ENCODE results near the gene PDIK1L. TPM values are rescaled to one million over a fixed set of nuclear protein-coding genes. Genes with fewer than 3 reads are reported as not detected.
"Not testable (repeated sequence)": the region's sequence is repeated elsewhere in the genome, so short reads cannot be mapped to it uniquely, and the experiment has no call there.

PDIK1L gene
- polyA plus RNA-seq, 2 donors = 2.6 to 3.7 TPM

GRCh38 chr1:26099780-26100179 lies 11.8 kb upstream of the PDIK1L start:
- no peaks in the 10 kb centered on the region for H3K36me3 ChIP-seq (ENCODE audit: control insufficient read depth in 2 of 2, insufficient read depth in 2 of 2, low read length in 1 of 2)
- no peak overlapping the region for H3K27ac ChIP-seq (ENCODE audit: low read depth in 2 of 2, low read length in 1 of 2)
- H3K27me3 ChIP-seq (ENCODE audit: control insufficient read depth in 1 of 2, insufficient read depth in 2 of 2, low read length in 2 of 2) = no peaks in the 10 kb centered on the region
- H3K9me3 ChIP-seq (ENCODE audit: control insufficient read depth in 2 of 2, insufficient read depth in 1 of 2, low read depth in 1 of 2, low read length in 1 of 2) = no peaks in the 10 kb centered on the region
- peaks cover 0 to 1% of the 10 kb centered on the region in 2 donors for H3K4me1 ChIP-seq (ENCODE audit: control insufficient read depth in 2 of 2, insufficient read depth in 2 of 2, low read length in 1 of 2)
- WGBS, 2 donors = 86 to 93% methylated on average over 3 of the region's 3 CpGs
- H3K4me3 ChIP-seq (ENCODE audit: low read depth in 1 of 2, low read length in 2 of 2) = no peak overlapping the region

DNA sequence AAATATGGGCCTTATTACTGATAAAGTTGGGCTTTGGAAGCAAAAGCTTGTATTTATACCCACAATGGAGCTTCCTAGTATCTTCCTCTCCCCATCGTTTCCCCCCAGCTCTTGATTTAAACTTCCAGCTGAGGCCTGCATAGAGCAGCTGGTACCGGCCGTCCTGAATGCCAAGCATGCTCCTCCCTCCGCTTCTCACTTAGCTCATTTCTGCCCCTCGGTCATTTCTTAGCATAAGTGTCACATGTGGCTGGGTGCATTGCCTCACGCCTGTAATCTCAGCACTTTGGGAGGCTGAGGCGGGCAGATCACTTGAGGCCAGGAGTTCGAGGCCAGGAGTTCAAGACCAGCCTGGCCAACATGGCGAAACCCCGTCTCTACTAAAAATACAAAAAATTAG lies 11.4 kb upstream of the PDIK1L start:
- H3K36me3 ChIP-seq (ENCODE audit: control insufficient read depth in 2 of 2, insufficient read depth in 2 of 2, low read length in 1 of 2); H3K9me3 ChIP-seq (ENCODE audit: control insufficient read depth in 2 of 2, insufficient read depth in 1 of 2, low read depth in 1 of 2, low read length in 1 of 2); H3K27me3 ChIP-seq (ENCODE audit: control insufficient read depth in 1 of 2, insufficient read depth in 2 of 2, low read length in 2 of 2); H3K4me1 ChIP-seq (ENCODE audit: control insufficient read depth in 2 of 2, insufficient read depth in 2 of 2, low read length in 1 of 2); H3K4me3 ChIP-seq (ENCODE audit: low read depth in 1 of 2, low read length in 2 of 2); H3K27ac ChIP-seq (ENCODE audit: low read depth in 2 of 2, low read length in 1 of 2): not testable (repeated sequence)
- WGBS, 2 donors = 84 to 85% methylated on average over 10 of the region's 10 CpGs

GRCh38 chr1:26102119-26102518 lies 9.5 kb upstream of the PDIK1L start:
- Histone ChIP-seq H3K9me3 (ENCODE audit: control insufficient read depth in 2 of 2, insufficient read depth in 1 of 2, low read depth in 1 of 2, low read length in 1 of 2) (no peaks in the 10 kb centered on the region), H3K36me3 (ENCODE audit: control insufficient read depth in 2 of 2, insufficient read depth in 2 of 2, low read length in 1 of 2) (no peaks in the 10 kb centered on the region), H3K27me3 (ENCODE audit: control insufficient read depth in 1 of 2, insufficient read depth in 2 of 2, low read length in 2 of 2) (no peaks in the 10 kb centered on the region), H3K4me3 (ENCODE audit: low read depth in 1 of 2, low read length in 2 of 2) (no peak overlapping the region), H3K27ac (ENCODE audit: low read depth in 2 of 2, low read length in 1 of 2) (no peak overlapping the region), H3K4me1 (ENCODE audit: control insufficient read depth in 2 of 2, insufficient read depth in 2 of 2, low read length in 1 of 2) (no peaks in the 10 kb centered on the region)
- 77 to 81% methylated on average over 3 of the region's 3 CpGs for WGBS, 2 donors

DNA sequence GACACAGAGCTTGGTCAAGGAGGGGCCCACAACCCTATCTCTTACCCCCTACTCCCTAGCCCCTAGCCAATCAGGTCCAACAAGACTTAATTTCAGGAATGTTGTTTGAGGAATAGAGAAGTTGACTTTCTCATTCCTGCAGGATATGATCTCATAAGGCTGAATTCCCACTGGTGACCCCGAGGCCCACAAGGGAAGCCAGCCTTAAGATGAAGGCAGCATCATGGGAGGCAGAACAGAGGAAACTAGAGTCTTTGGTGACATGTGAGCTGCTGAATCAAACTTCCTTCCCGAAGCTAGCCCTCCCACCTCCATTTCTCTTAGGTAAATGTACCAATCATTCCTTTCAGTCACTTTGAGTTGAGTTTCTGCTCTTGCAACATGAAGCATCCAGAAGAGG lies 9.1 kb upstream of the PDIK1L start:
- 56 to 73% methylated on average over 2 of the region's 2 CpGs for WGBS, 2 donors
- H3K9me3 ChIP-seq (ENCODE audit: control insufficient read depth in 2 of 2, insufficient read depth in 1 of 2, low read depth in 1 of 2, low read length in 1 of 2) = no peaks in the 10 kb centered on the region
- H3K4me1 ChIP-seq (ENCODE audit: control insufficient read depth in 2 of 2, insufficient read depth in 2 of 2, low read length in 1 of 2) = no peaks in the 10 kb centered on the region
- no peak overlapping the region for H3K27ac ChIP-seq (ENCODE audit: low read depth in 2 of 2, low read length in 1 of 2)
- H3K4me3 ChIP-seq (ENCODE audit: low read depth in 1 of 2, low read length in 2 of 2) = no peak overlapping the region
- H3K36me3 ChIP-seq (ENCODE audit: control insufficient read depth in 2 of 2, insufficient read depth in 2 of 2, low read length in 1 of 2) = no peaks in the 10 kb centered on the region
- no peaks in the 10 kb centered on the region for H3K27me3 ChIP-seq (ENCODE audit: control insufficient read depth in 1 of 2, insufficient read depth in 2 of 2, low read length in 2 of 2)

GRCh38 chr1:26105226-26105548 lies 6.4 kb upstream of the PDIK1L start:
- H3K9me3 ChIP-seq (ENCODE audit: control insufficient read depth in 2 of 2, insufficient read depth in 1 of 2, low read depth in 1 of 2, low read length in 1 of 2); H3K27ac ChIP-seq (ENCODE audit: low read depth in 2 of 2, low read length in 1 of 2); H3K36me3 ChIP-seq (ENCODE audit: control insufficient read depth in 2 of 2, insufficient read depth in 2 of 2, low read length in 1 of 2); H3K4me3 ChIP-seq (ENCODE audit: low read depth in 1 of 2, low read length in 2 of 2); H3K27me3 ChIP-seq (ENCODE audit: control insufficient read depth in 1 of 2, insufficient read depth in 2 of 2, low read length in 2 of 2); H3K4me1 ChIP-seq (ENCODE audit: control insufficient read depth in 2 of 2, insufficient read depth in 2 of 2, low read length in 1 of 2): not testable (repeated sequence)
- WGBS, 2 donors = 43 to 44% methylated on average over 5 of the region's 5 CpGs

DNA sequence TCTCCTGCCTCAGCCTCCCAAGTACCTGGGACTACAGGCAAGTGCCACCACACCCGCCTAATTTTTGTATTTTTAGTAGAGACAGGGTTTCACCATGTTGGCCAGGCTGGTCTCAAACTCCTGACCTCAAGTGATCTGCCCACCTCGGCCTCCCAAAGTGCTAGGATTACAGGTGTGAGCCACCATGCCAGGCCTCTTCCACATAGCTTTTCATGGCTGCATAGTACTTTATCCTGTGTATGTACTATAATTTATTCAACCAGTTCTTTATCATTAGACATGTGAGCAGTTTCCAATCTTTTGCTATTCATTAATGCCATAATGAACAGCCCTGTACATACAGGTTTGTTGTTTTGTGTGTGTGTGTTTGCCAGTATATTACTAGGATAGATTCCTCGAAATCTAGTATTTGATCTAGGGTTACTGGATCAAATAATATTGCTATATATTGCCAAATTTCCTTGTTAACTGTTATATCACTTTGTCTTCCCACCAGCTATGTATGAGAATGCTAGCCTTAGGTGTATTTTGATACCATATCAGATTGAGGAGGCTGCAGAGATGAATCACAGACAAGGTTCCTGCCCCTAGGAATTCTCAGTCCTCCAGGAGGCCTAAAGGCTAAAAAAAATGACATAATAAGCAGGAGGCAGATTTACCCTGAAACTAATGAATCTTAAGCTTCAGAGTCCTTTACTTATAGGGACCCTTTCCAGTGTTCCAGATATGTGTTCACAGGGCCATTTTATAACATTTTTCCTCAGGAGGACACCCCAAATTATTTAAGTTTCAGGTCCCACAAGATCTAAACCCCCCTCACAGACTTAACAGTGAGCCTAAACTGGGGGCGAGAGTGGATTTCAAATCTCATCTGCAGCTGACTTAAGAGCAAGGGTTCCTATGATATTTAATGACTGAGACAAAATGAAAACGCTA lies 2.1 kb upstream of the PDIK1L start:
- Histone ChIP-seq H3K4me3 (ENCODE audit: low read depth in 1 of 2, low read length in 2 of 2) (no peak overlapping the region), H3K27ac (ENCODE audit: low read depth in 2 of 2, low read length in 1 of 2) (no peak overlapping the region), H3K9me3 (ENCODE audit: control insufficient read depth in 2 of 2, insufficient read depth in 1 of 2, low read depth in 1 of 2, low read length in 1 of 2) (no peaks in the 10 kb centered on the region), H3K27me3 (ENCODE audit: control insufficient read depth in 1 of 2, insufficient read depth in 2 of 2, low read length in 2 of 2) (no peaks in the 10 kb centered on the region), H3K36me3 (ENCODE audit: control insufficient read depth in 2 of 2, insufficient read depth in 2 of 2, low read length in 1 of 2) (peaks cover 2 to 3% of the 10 kb centered on the region in 2 donors), H3K4me1 (ENCODE audit: control insufficient read depth in 2 of 2, insufficient read depth in 2 of 2, low read length in 1 of 2) (no peaks in the 10 kb centered on the region)
- 83 to 89% methylated on average over 5 of the region's 5 CpGs for WGBS, 2 donors

DNA sequence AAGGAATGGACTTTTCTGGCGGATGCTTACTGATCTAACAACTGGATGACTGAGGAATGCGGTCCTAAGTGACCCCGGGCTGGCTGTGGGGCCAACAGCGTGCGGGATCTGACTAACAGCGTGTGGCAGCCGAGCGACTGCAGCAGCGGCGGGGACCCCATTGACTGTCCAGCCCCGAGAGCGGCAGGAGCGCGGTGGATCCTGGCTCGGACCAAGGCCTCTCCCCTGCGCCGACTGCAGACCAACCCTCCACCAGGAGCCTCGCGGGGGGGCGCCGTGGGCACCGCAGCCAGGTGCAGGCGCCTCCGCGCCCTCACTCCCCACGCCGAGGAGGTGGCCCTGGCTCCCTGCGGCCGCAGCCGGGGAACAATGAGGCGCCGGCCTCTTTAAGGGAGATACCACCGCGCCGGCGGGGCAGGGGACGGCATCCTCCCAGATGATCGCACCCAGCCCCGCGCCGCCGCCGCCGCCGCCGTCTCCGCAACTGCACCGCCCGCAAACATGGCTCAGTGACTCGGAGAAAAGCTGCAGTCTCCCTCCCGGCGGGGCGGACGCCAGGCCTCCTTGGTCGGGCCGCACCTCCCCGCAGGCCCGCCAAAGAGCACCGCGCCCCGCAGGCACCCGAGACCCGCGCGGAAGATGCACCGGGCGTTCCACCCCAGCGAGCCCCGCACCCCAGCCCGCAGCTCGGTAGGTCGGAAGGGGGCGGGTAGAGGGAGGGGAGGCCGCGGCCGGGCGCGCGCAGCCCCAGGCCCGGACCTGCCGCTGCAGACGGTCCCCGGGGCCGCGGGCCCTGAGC lies 694 bp upstream of the PDIK1L start:
- WGBS, 2 donors = 0 to 1% methylated on average over 71 to 85 of the region's 85 CpGs
- H3K4me1 ChIP-seq (ENCODE audit: control insufficient read depth in 2 of 2, insufficient read depth in 2 of 2, low read length in 1 of 2) = no peaks in the 10 kb centered on the region
- no peaks in the 10 kb centered on the region for H3K9me3 ChIP-seq (ENCODE audit: control insufficient read depth in 2 of 2, insufficient read depth in 1 of 2, low read depth in 1 of 2, low read length in 1 of 2)
- peak overlapping the region; percentile 92 to 95 for H3K27ac ChIP-seq (ENCODE audit: low read depth in 2 of 2, low read length in 1 of 2)
- peak overlapping the region; percentile 87 to 89 for H3K4me3 ChIP-seq (ENCODE audit: low read depth in 1 of 2, low read length in 2 of 2)
- peaks cover 2 to 3% of the 10 kb centered on the region in 2 donors for H3K36me3 ChIP-seq (ENCODE audit: control insufficient read depth in 2 of 2, insufficient read depth in 2 of 2, low read length in 1 of 2)
- no peaks in the 10 kb centered on the region for H3K27me3 ChIP-seq (ENCODE audit: control insufficient read depth in 1 of 2, insufficient read depth in 2 of 2, low read length in 2 of 2)

- Histone ChIP-seq H3K4me3 (ENCODE audit: low read depth in 1 of 2, low read length in 2 of 2) (peak overlapping the region; percentile 89 to 99), H3K27me3 (ENCODE audit: control insufficient read depth in 1 of 2, insufficient read depth in 2 of 2, low read length in 2 of 2) (no peaks in the 10 kb centered on the region), H3K9me3 (ENCODE audit: control insufficient read depth in 2 of 2, insufficient read depth in 1 of 2, low read depth in 1 of 2, low read length in 1 of 2) (no peaks in the 10 kb centered on the region), H3K36me3 (ENCODE audit: control insufficient read depth in 2 of 2, insufficient read depth in 2 of 2, low read length in 1 of 2) (peaks cover 2 to 3% of the 10 kb centered on the region in 2 donors), H3K4me1 (ENCODE audit: control insufficient read depth in 2 of 2, insufficient read depth in 2 of 2, low read length in 1 of 2) (no peaks in the 10 kb centered on the region), H3K27ac (ENCODE audit: low read depth in 2 of 2, low read length in 1 of 2) (peak overlapping the region; percentile 94 to 99)
- 0 to 1% methylated on average over 9 of the region's 9 CpGs for WGBS, 2 donors
Observed at GRCh38 chr1:26112407-26112775, 767 bp downstream of the PDIK1L start.

DNA sequence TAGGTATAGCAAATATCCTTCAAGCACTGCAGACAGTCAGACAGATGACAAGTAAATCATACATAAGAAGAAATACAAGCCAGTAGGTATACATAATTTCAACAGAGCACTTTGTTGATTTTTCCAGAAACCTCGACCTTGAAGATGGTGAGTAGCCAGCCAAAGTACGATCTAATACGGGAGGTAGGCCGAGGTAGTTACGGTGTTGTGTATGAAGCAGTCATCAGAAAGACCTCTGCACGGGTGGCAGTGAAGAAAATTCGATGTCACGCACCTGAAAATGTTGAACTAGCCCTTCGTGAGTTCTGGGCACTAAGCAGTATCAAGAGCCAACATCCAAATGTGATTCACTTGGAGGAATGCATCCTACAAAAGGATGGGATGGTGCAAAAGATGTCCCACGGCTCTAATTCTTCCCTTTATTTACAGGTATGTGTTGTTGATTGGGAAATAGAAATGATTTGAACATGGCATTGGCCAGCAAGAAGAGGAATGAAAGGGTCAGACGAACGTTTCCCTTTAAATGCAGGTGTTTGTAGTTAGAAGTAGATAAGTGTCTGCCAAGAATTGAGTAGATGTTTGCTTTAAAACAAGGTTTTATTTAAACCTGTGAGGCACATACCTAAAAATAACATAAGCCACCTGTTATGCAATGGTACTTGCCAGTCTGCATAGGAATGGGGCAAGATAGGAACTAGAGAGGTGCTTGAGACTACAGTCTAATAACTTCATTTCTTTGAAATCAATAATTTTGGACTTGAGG lies 2.7 kb downstream of the PDIK1L start:
- no peak overlapping the region for H3K4me3 ChIP-seq (ENCODE audit: low read depth in 1 of 2, low read length in 2 of 2)
- no peaks in the 10 kb centered on the region for H3K4me1 ChIP-seq (ENCODE audit: control insufficient read depth in 2 of 2, insufficient read depth in 2 of 2, low read length in 1 of 2)
- H3K27me3 ChIP-seq (ENCODE audit: control insufficient read depth in 1 of 2, insufficient read depth in 2 of 2, low read length in 2 of 2) = no peaks in the 10 kb centered on the region
- 73 to 83% methylated on average over 12 of the region's 12 CpGs for WGBS, 2 donors
- H3K36me3 ChIP-seq (ENCODE audit: control insufficient read depth in 2 of 2, insufficient read depth in 2 of 2, low read length in 1 of 2) = peaks cover 2 to 3% of the 10 kb centered on the region in 2 donors
- H3K27ac ChIP-seq (ENCODE audit: low read depth in 2 of 2, low read length in 1 of 2) = no peak overlapping the region
- H3K9me3 ChIP-seq (ENCODE audit: control insufficient read depth in 2 of 2, insufficient read depth in 1 of 2, low read depth in 1 of 2, low read length in 1 of 2) = no peaks in the 10 kb centered on the region

Measured in esophagus (tissue), 2 donors.